GM23338 (cell line): ENCODE results near the gene ALCAM. TPM values are rescaled to one million over a fixed set of nuclear protein-coding genes. Genes with fewer than 3 reads are reported as not detected.

ENCODE experiments used
- ATAC-seq: fragments of 200-7000 bp; cut with Tn5 transposase; 3 replicates; pipeline ENCODE4 v1.9.1; 2020
- DNase-seq: peaks from one replicate; pipeline ENCODE4 v3.0.0-alpha.2; 2015; ENCODE audit warnings: low spot score
- H2AFZ ChIP-seq: fragments of 200-600 bp; sonication (generic); 2 replicates; pipeline ENCODE4 v1.8.0; 2016; ENCODE audit warnings: antibody characterized with exemption, mild to moderate bottlenecking, moderate library complexity
- H3F3A ChIP-seq: fragments of 200-600 bp; sonication (generic); replicated peaks from 2 replicates; pipeline ENCODE4 v1.8.0; 2017; ENCODE audit warnings: antibody characterized with exemption, mixed run types, low read depth
- H3K27ac ChIP-seq: fragments of 200-600 bp; sonication (generic); 2 replicates; pipeline ENCODE4 v1.6.1; 2016; ENCODE audit warnings: low read depth
- H3K27me3 ChIP-seq: fragments of 200-600 bp; sonication (generic); 2 replicates; pipeline ENCODE4 v1.8.0; 2016; ENCODE audit warnings: mild to moderate bottlenecking, mixed run types, moderate library complexity; ENCODE audit not compliant: insufficient read depth
- H3K36me3 ChIP-seq: fragments of 200-600 bp; sonication (generic); 2 replicates; pipeline ENCODE4 v1.8.0; 2016; ENCODE audit warnings: mild to moderate bottlenecking; ENCODE audit not compliant: insufficient read depth
- H3K4me1 ChIP-seq: fragments of 200-600 bp; sonication (generic); 2 replicates; pipeline ENCODE4 v1.8.0; 2016; ENCODE audit warnings: mild to moderate bottlenecking, moderate library complexity; ENCODE audit not compliant: insufficient read depth
- H3K4me2 ChIP-seq: fragments of 200-600 bp; sonication (generic); 2 replicates; pipeline ENCODE4 v1.7.1; 2017; ENCODE audit warnings: mixed run types
- H3K4me3 ChIP-seq: fragments of 200-600 bp; sonication (generic); 2 replicates; pipeline ENCODE4 v1.6.1; 2016; ENCODE audit warnings: mixed run types
- H3K79me2 ChIP-seq: fragments of 200-600 bp; sonication (generic); replicated peaks from 2 replicates; pipeline ENCODE4 v1.8.0; 2017; ENCODE audit warnings: mild to moderate bottlenecking; ENCODE audit not compliant: insufficient read depth
- H3K9me2 ChIP-seq: fragments of 200-600 bp; sonication (generic); 2 replicates; pipeline ENCODE4 v1.8.0; 2017; ENCODE audit not compliant: insufficient read depth
- H4K20me1 ChIP-seq: fragments of 200-600 bp; sonication (generic); replicated peaks from 2 replicates; pipeline ENCODE4 v1.8.0; 2017; ENCODE audit warnings: mild to moderate bottlenecking; ENCODE audit not compliant: insufficient read depth
- H3K27ac Mint-ChIP-seq: 2 replicates; pipeline ENCODE4 v1.8.0; 2020; ENCODE audit warnings: inconsistent platforms, mild to moderate bottlenecking, moderate library complexity, mixed read lengths
- H3K27me3 Mint-ChIP-seq: 3 replicates; pipeline ENCODE4 v1.8.0; 2022; ENCODE audit warnings: low read depth, mild to moderate bottlenecking, moderate library complexity, mixed read lengths, inconsistent platforms; ENCODE audit not compliant: insufficient read depth, poor library complexity
- H3K36me3 Mint-ChIP-seq: 3 replicates; pipeline ENCODE4 v1.8.0; 2021; ENCODE audit warnings: low read depth, mild to moderate bottlenecking, inconsistent platforms, moderate library complexity, mixed read lengths
- H3K4me1 Mint-ChIP-seq: 3 replicates; pipeline ENCODE4 v1.8.0; 2020; ENCODE audit warnings: mild to moderate bottlenecking, inconsistent platforms, mixed read lengths
- H3K4me3 Mint-ChIP-seq: 3 replicates; pipeline ENCODE4 v1.8.0; 2021; ENCODE audit warnings: moderate library complexity, mild to moderate bottlenecking, inconsistent platforms, mixed read lengths
- H3K9me3 Mint-ChIP-seq: 3 replicates; pipeline ENCODE4 v1.8.0; 2020; ENCODE audit warnings: moderate library complexity, mild to moderate bottlenecking, inconsistent platforms, mixed read lengths
- CTCF ChIP-seq, 2 experiments: fragments of 200-600 bp in 1 of 2; sonication (generic) in 1 of 2; conservative IDR thresholded peaks; 2 replicates each; pipeline versions ENCODE4 v1.5.1 to v1.6.1; 2016 to 2017; ENCODE audit warnings: antibody characterized with exemption in 2 of 2, low read depth in 2 of 2, mild to moderate bottlenecking in 2 of 2, moderate library complexity in 1 of 2
- POLR2AphosphoS5 ChIP-seq: IDR thresholded peaks from 2 replicates; pipeline ENCODE4 v1.6.1; 2016; ENCODE audit warnings: antibody characterized with exemption, low read depth
- REST ChIP-seq: IDR thresholded peaks from one replicate; pipeline ENCODE4 v1.6.1; 2018; ENCODE audit warnings: antibody characterized with exemption; ENCODE audit not compliant: unreplicated experiment
- ZNF331 ChIP-seq: fragments of 250-450 bp; sonication (Bioruptor Pico); IDR thresholded peaks from 2 replicates; pipeline ENCODE4 v1.5.0; 2020; ENCODE audit warnings: low read depth, mild to moderate bottlenecking, moderate library complexity
- ZNF462 ChIP-seq: fragments of 250-450 bp; sonication (Bioruptor Pico); IDR thresholded peaks from 2 replicates; pipeline ENCODE4 v1.5.0; 2020; ENCODE audit warnings: mild to moderate bottlenecking, moderate library complexity
- polyA plus RNA-seq: library from polyadenylated mRNA; unstranded; fragments of >200 nt; fragmentation: Nextera tagmentation; extraction: Ambion mirVana; gene quantifications from 2 replicates; pipeline ENCODE4 v1.2.1, GENCODE V29; 2016
- total RNA-seq: library from RNA; depleted of rRNA; stranded (reverse); fragments of >200 nt; shearing (Covaris generic); gene quantifications from 2 replicates; pipeline ENCODE4 v1.2.3, GENCODE V29; 2014

ALCAM gene
- total and polyA plus RNA-seq, 2 experiments from 2014 or later, result 11.3 to 36.0 TPM

GRCh38 chr3:105555206-105555605 is 188.5 kb downstream of the ALCAM start (continued):
- TF ChIP-seq ZNF462 (CRISPR knock-in tag) (no peak), ZNF331 (CRISPR knock-in tag) (no peak), CTCF (conservative IDR thresholded peaks at IDR 0.05; ENCODE audit: low read depth in 2 of 2) (no peak)

GRCh38 chr3:105559856-105560255 is 193.1 kb downstream of the ALCAM start:
- H3K27me3 ChIP-seq, result no peaks in the 10 kb centered on the region
- H3K79me2 ChIP-seq, result no peaks in the 10 kb centered on the region
- H3F3A ChIP-seq, result no peaks in the 10 kb centered on the region
- no peaks in the 10 kb centered on the region; the same call in 1 of the 2 replicates for H3K4me1 ChIP-seq
- no peak overlapping the region for H3K4me2 ChIP-seq
- TF ChIP-seq REST (no peak), POLR2AphosphoS5 (no peak)
- no peak overlapping the region for H3K27ac ChIP-seq
- peaks cover 2% of the 10 kb centered on the region; the same call in 1 of the 3 replicates for H3K36me3 Mint-ChIP-seq
- no peak overlapping the region for H3K4me3 ChIP-seq
- no peak overlapping the region for H3K4me3 Mint-ChIP-seq
- H4K20me1 ChIP-seq, result no peaks in the 10 kb centered on the region
- ATAC-seq (no peak), DNase-seq (no peak)
- no peaks in the 10 kb centered on the region; the same call in 2 of the 3 replicates for H3K9me3 Mint-ChIP-seq
- no peak overlapping the region for H2AFZ ChIP-seq
- H3K27me3 Mint-ChIP-seq, result peaks cover 3% of the 10 kb centered on the region
- no peak overlapping the region for H3K27ac Mint-ChIP-seq
- no peaks in the 10 kb centered on the region; the same call in 2 of the 3 replicates for H3K4me1 Mint-ChIP-seq
- H3K36me3 ChIP-seq, result no peaks in the 10 kb centered on the region
- 0 out of 2 replicates have a peak, but pooled peaks cover 3% of the 10 kb centered on the region for H3K9me2 ChIP-seq
